Endothelial cell of umbilical vein (primary cell): Measurements from ENCODE around the gene HIVEP3. TPM values are rescaled to one million over a fixed set of nuclear protein-coding genes. Genes with fewer than 3 reads are reported as not detected.

Source experiments
- BruUV-seq: library from RNA; stranded (reverse); fragments of 400-500 nt; replicated peaks from 2 replicates; lab custom pipeline; 2021; lab: Mats Ljungman, UMichigan
- CTCF ChIA-PET: fragments of 300-600, 350-600 bp; sonication (Branson Sonifier 250); formaldehyde crosslinking; loops from one replicate; lab custom pipeline; 2021; ENCODE audit warnings: antibody characterized with exemption, inconsistent platforms; lab: Charles Lee
- POLR2A ChIA-PET: fragments of 300-600, 350-600 bp; sonication (Branson Sonifier 250); formaldehyde crosslinking; loops from one replicate; lab custom pipeline; 2021; ENCODE audit warnings: antibody characterized with exemption, inconsistent platforms; lab: Charles Lee
- DNase-seq: peaks from one replicate; pipeline ENCODE4 v3.0.0-alpha.2; 2011; ENCODE audit warnings: low read depth, low spot score
- FAIRE-seq: peaks from 2 replicates; lab custom pipeline; 2011; peaks lifted over from hg19 to GRCh38; lab: Jason Lieb, UNC
- H2AFZ ChIP-seq: 2 replicates; pipeline ENCODE4 v1.6.0; 2012; ENCODE audit warnings: low read depth, low read length, control low read depth, inconsistent platforms
- H3K27ac ChIP-seq: 2 replicates; pipeline ENCODE4 v1.5.1; 2011; ENCODE audit warnings: low read depth, mild to moderate bottlenecking, control low read depth, low read length, moderate library complexity; ENCODE audit not compliant: insufficient read depth
- H3K27me3 ChIP-seq, 2 experiments: 2 replicates each; pipeline versions ENCODE4 v1.6.0 to v1.6.1; 2011; ENCODE audit warnings: low read length in 2 of 2, mixed read lengths in 1 of 2; ENCODE audit not compliant: control insufficient read depth in 2 of 2, insufficient read depth in 2 of 2
- H3K36me3 ChIP-seq, 2 experiments: 2 replicates in 1 of 2; 3 replicates in 1 of 2; pipeline ENCODE4 v1.5.1; 2011; ENCODE audit warnings: low read length in 2 of 2, mild to moderate bottlenecking in 1 of 2, moderate library complexity in 1 of 2; ENCODE audit not compliant: control insufficient read depth in 2 of 2, insufficient read depth in 2 of 2; ENCODE audit errors: extremely low read depth in 1 of 2
- H3K4me1 ChIP-seq: 3 replicates; pipeline ENCODE4 v1.5.1; 2011; ENCODE audit warnings: mild to moderate bottlenecking, low read length; ENCODE audit not compliant: control insufficient read depth, insufficient read depth; ENCODE audit errors: extremely low read depth
- H3K4me2 ChIP-seq: 2 replicates; pipeline ENCODE4 v1.6.1; 2011; ENCODE audit warnings: low read length, control low read depth, mixed read lengths; ENCODE audit not compliant: insufficient read depth
- H3K4me3 ChIP-seq, 3 experiments: fragments of 200-600 bp in 1 of 3; sonication (generic), shearing (Covaris generic) in 1 of 3; replicated peaks in 1 of 3; 2 replicates each; pipeline ENCODE4 v1.5.1; 2011 to 2016; ENCODE audit warnings: control low read depth in 3 of 3, low read length in 3 of 3, mild to moderate bottlenecking in 2 of 3, inconsistent platforms in 1 of 3, low read depth in 1 of 3, moderate library complexity in 1 of 3; ENCODE audit not compliant: insufficient read depth in 1 of 3
- H3K79me2 ChIP-seq: 2 replicates; pipeline ENCODE4 v1.6.0; 2012; ENCODE audit warnings: low read length, inconsistent platforms; ENCODE audit not compliant: control insufficient read depth, insufficient read depth
- H3K9ac ChIP-seq: replicated peaks from 2 replicates; pipeline ENCODE3; 2011; ENCODE audit warnings: low read length, control low read depth; ENCODE audit not compliant: insufficient read depth; ENCODE audit errors: extremely low read depth
- H3K9me1 ChIP-seq: replicated peaks from 3 replicates; pipeline ENCODE4 v1.6.0; 2011; ENCODE audit warnings: mild to moderate bottlenecking, low read length; ENCODE audit not compliant: control insufficient read depth, insufficient read depth; ENCODE audit errors: extremely low read depth
- H3K9me3 ChIP-seq: replicated peaks from 2 replicates; pipeline ENCODE4 v1.5.1; 2012; ENCODE audit warnings: low read length, inconsistent platforms; ENCODE audit not compliant: control insufficient read depth, insufficient read depth
- H4K20me1 ChIP-seq: replicated peaks from 2 replicates; pipeline ENCODE3; 2011; ENCODE audit warnings: mild to moderate bottlenecking, low read length; ENCODE audit not compliant: control insufficient read depth, insufficient read depth; ENCODE audit errors: extremely low read depth
- CTCF ChIP-seq, 2 donors: IDR thresholded peaks; 1 replicate in 1 of 2; 2 replicates in 1 of 2; pipeline ENCODE4 v1.5.1; 2011; ENCODE audit warnings: low read length in 2 of 2, mild to moderate bottlenecking in 2 of 2, moderate library complexity in 2 of 2, control low read depth in 1 of 2, inconsistent platforms in 1 of 2, low read depth in 1 of 2; ENCODE audit not compliant: insufficient read depth in 1 of 2; ENCODE audit errors: extremely low read depth in 1 of 2
- EZH2 ChIP-seq: IDR thresholded peaks from 2 replicates; pipeline ENCODE4 v1.6.1; 2012; ENCODE audit warnings: borderline replicate concordance, low read depth, mild to moderate bottlenecking, moderate library complexity, low read length, inconsistent platforms; ENCODE audit not compliant: severe bottlenecking
- FOS ChIP-seq: IDR thresholded peaks from 2 replicates; pipeline ENCODE4 v1.6.1; 2011; ENCODE audit warnings: mild to moderate bottlenecking, low read length, moderate library complexity, borderline replicate concordance; ENCODE audit not compliant: insufficient read depth
- GATA2 ChIP-seq: IDR thresholded peaks from 2 replicates; pipeline ENCODE4 v1.7.0; 2011; ENCODE audit warnings: low read depth, mild to moderate bottlenecking, moderate library complexity, mixed read lengths, low read length; ENCODE audit not compliant: insufficient read length, insufficient read depth
- JUN ChIP-seq: IDR thresholded peaks from 2 replicates; pipeline ENCODE4 v1.6.1; 2011; ENCODE audit warnings: borderline replicate concordance, low read depth; ENCODE audit not compliant: insufficient read length, insufficient read depth
- MAX ChIP-seq: IDR thresholded peaks from 2 replicates; pipeline ENCODE4 v1.6.1; 2011; ENCODE audit not compliant: insufficient read depth, insufficient read length
- MYC ChIP-seq: IDR thresholded peaks from one replicate; pipeline ENCODE4 v1.6.1; 2011; ENCODE audit warnings: mild to moderate bottlenecking, low read depth, low read length
- POLR2A ChIP-seq: IDR thresholded peaks from 2 replicates; pipeline ENCODE4 v1.6.1; 2012; ENCODE audit warnings: low read depth, mild to moderate bottlenecking, control low read depth, low read length
- POLR2AphosphoS5 ChIP-seq: IDR thresholded peaks from 2 replicates; pipeline ENCODE4 v1.6.1; 2012; ENCODE audit warnings: low read depth, mild to moderate bottlenecking, control low read depth, low read length, moderate library complexity; ENCODE audit not compliant: insufficient read depth
- dilution Hi-C: fragments of 300-500 bp; cut with MboI; formaldehyde crosslinking; loops from one replicate; pipeline ENCODE4 v1.15.0; 2019; ENCODE audit warnings: low sequenced_read_pairs; ENCODE audit not compliant: extremely low pct_ligation_motif_present
- intact Hi-C: fragments of 100-400 bp; cut with micrococcal nuclease; formaldehyde crosslinking; loops from one replicate; pipeline ENCODE4 v1.10.0; 2022
- polyA plus RNA-seq, 4 experiments: library from polyadenylated mRNA; depleted of rRNA in 3 of 4; stranded (reverse) in 3 of 4; unstranded in 1 of 4; fragments of >200 nt; gene quantifications; 2 replicates each; pipeline versions ENCODE4 v1.2.1 to v1.2.3, GENCODE V29; 2011 to 2012; ENCODE audit warnings: missing spikeins in 1 of 4
- total RNA-seq: library from RNA; stranded (reverse); gene quantifications from 2 replicates; pipeline ENCODE4 v1.2.3, GENCODE V29; 2021

HIVEP3 gene
- total and polyA plus RNA-seq, 2 donors (not counting 3 experiments of a cell fraction or from before 2014, with no cell fraction given), result 3.4 to 4.0 TPM

- Histone ChIP-seq H3K9ac (no peak overlapping the region), H4K20me1 (no peaks in the 10 kb centered on the region), H3K4me2 (no peak overlapping the region), H3K9me1 (no peaks in the 10 kb centered on the region), H3K9me3 (no peaks in the 10 kb centered on the region), H3K4me3 (no peak overlapping the region), H2AFZ (no peak overlapping the region), H3K27me3 (no peaks in the 10 kb centered on the region), H3K79me2 (no peaks in the 10 kb centered on the region), H3K4me1 (peaks cover 4% of the 10 kb centered on the region), H3K27ac (no peak overlapping the region), H3K36me3 (no peaks in the 10 kb centered on the region)
- no peak for FAIRE-seq
- no TSS peak for BruUV-seq
- DNase-seq, result no peak
- intact Hi-C loops (no loop called here), dilution Hi-C loops (no loop called here)
- ChIA-PET CTCF (interaction anchor here (1.2 to 1.3 kb wide), 4 partner anchors 14 to 660 kb away, joined by 3 to 4 read pairs (median 4); no protein-coding TSS in a partner anchor), POLR2A (no interaction called here)
- TF ChIP-seq CTCF (IDR thresholded peaks at IDR 0.05; ENCODE audit: extremely low read depth in 1 of 2, insufficient read depth in 1 of 2, low read depth in 1 of 2, low read length in 2 of 2), result peak; percentile 31 to 50
- no peak for TF ChIP-seq EZH2
These were observed 405.4 kb downstream of the HIVEP3 start for GRCh38 chr1:41513383-41513735.

GRCh38 chr1:41512701-41513382, 405.9 kb downstream of the HIVEP3 start:
- no peak for DNase-seq
- no peaks in the 10 kb centered on the region for H3K36me3 ChIP-seq
- TF ChIP-seq FOS, result no peak
- no peak for TF ChIP-seq JUN
- no peak for TF ChIP-seq MAX
- TF ChIP-seq MYC, result no peak
- no peak for TF ChIP-seq POLR2A
- no peak for TF ChIP-seq GATA2
- no peak for TF ChIP-seq EZH2
- TF ChIP-seq CTCF (IDR thresholded peaks at IDR 0.05; ENCODE audit: extremely low read depth in 1 of 2, insufficient read depth in 1 of 2, low read depth in 1 of 2, low read length in 2 of 2), result no peak
- TF ChIP-seq POLR2AphosphoS5, result no peak
- no peak overlapping the region for H3K9ac ChIP-seq
- ChIA-PET POLR2A (no interaction called here), CTCF (interaction anchor here (1.1 to 1.3 kb wide), 4 partner anchors 11 to 80 kb away, joined by 3 to 4 read pairs (median 4); no protein-coding TSS in a partner anchor)
- H2AFZ ChIP-seq, result no peak overlapping the region
- no peak for FAIRE-seq
- H3K9me3 ChIP-seq, result no peaks in the 10 kb centered on the region
- H3K4me3 ChIP-seq, result no peak overlapping the region
- H3K79me2 ChIP-seq, result no peaks in the 10 kb centered on the region
- intact Hi-C loops (no loop called here), dilution Hi-C loops (no loop called here)
- no peaks in the 10 kb centered on the region for H3K27me3 ChIP-seq
- peaks cover 4% of the 10 kb centered on the region for H3K4me1 ChIP-seq
- no peak overlapping the region for H3K4me2 ChIP-seq
- H3K27ac ChIP-seq, result no peak overlapping the region
- no TSS peak for BruUV-seq
- no peaks in the 10 kb centered on the region for H3K9me1 ChIP-seq
- no peaks in the 10 kb centered on the region for H4K20me1 ChIP-seq
